Pulmonary artery endothelial cell (primary cell): Measurements from ENCODE around the gene ITGBL1. TPM values are rescaled to one million over a fixed set of nuclear protein-coding genes. Genes with fewer than 3 reads are reported as not detected.

Experiments used
- DNase-seq: peaks from one replicate; pipeline ENCODE4 v3.0.0-alpha.2; 2011; ENCODE audit warnings: low read depth, low spot score
- total RNA-seq: library from RNA; depleted of rRNA; stranded (reverse); fragments of >200 nt; gene quantifications from 2 replicates; pipeline ENCODE4 v1.2.3, GENCODE V29; 2014

The ITGBL1 gene
- total RNA-seq, 1 donor from 2014 or later: 44.3 TPM

DNA sequence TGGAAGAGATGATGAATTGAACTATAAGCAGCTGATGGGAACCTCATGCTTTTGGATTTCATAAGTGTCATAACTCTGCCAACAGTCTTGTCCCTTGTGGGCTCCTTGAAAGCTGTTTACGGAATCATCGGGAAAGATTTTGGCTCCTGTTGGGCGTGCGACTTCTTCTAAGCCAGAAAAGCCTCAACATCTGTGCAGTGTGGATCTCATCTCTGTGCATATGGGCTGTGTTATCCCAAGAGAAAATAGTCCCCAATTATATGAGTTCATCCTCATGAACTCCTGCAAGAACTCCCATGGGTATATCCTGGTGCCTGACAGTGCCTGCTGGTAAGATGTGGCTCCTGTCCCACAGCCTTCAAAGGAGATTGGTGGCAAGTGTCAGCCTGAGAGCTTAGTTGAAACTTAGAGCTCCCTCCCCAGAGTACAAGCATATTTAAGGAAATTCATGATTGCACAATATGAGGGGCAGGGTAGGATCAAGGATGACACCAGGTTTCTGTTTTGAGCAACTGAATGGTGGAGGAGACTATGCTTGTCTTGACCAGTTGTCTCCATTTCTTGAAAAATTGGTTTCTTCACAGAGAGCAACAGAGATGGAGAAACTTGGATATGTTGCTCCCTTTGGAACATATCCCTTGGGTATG, 243.5 kb downstream of the ITGBL1 start:
- no peak for DNase-seq

DNA sequence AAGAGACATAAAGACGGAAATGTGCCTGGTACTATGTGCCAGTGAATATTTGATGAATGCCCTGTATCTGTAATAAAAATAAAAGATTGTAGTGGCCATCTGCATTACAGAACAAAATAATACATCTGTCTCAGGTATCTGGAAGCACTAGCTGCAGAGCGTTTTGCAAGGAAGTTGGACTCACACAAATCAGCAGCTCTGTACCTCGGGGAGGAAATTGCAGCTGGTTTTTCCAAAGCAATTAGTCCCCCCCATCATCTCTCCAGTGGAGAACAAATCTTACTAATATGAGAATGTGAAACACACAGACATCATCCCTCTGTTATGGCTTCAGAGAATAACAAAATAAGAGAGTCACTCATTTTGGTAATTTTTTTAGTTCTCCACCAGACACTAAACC, 245.3 kb downstream of the ITGBL1 start:
- DNase-seq: no peak

DNA sequence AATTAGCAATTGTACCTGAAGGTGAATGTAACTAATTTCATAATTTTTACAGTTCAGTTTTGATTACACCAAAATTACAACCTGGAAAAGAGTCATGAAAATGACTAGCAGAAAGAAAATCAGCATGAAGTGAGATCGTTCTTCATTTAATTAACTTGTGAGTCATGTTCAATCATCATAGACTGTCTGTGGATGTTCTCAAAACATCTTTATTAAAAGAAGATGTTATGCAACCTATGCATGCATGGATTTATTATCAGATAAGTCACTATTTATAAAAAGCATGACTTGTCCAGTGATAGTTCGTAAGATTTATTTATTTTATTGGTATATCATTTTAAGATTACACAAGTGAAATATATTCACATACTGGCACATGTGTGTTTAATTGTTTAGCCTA, 245.9 kb downstream of the ITGBL1 start:
- DNase-seq: no peak

DNA sequence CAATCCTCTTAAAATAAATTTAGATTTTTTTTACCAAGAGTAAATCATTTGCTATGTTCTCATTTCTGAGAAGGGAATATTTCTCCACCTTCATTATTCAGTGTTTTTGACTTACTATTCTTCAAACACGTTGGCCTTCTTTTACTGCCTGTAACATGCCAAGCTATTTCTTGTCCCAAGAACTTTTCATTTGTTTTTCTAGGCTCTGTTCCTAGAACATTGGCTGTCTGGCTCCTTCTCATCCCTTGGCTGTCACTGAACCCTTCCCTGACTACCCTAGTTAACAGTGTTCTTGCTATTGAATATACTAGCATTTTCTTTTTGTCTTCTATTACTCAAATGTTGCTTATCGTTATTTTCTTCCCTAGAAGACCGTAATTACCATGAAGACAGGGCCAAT, 248.1 kb downstream of the ITGBL1 start:
- DNase-seq: no peak

DNA sequence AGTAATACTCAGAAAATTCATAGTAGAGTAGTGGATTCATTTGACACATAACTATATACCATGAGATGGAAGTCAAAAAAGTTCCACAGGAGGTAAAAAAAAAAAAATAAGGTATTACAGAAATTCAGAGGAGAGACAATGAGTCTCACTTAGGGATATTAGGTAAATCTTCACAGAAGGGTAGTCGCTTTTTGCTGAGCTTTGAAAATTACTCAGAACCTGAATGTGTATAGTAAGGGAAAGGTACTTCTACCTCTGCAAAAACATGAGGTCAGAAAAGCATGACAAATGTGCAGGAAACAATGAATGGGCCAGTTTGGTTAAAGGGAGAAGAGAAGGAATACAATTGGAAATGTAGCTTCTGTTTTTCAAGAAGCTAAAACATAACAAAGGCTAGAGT, 250.6 kb downstream of the ITGBL1 start:
- DNase-seq: no peak

DNA sequence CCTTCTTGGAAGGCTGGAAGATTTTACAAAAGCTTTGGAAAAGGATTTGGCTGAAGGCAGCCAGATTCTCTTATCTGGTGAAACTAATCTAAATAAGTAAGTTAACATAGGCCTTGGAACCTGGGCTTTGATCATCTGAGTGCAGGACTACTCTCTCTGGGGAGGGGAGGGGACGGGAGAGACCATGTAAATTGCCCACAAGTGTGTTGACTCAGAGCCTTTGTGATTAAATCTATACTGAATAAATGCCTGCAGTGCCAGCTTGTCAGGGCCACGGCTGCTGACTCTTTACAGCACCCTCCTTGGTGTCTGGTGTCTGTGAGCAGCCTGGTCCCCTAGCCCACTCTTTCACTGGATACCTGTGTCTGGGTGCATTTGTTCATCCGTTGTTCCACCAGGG, 251.4 kb downstream of the ITGBL1 start:
- no peak for DNase-seq

DNA sequence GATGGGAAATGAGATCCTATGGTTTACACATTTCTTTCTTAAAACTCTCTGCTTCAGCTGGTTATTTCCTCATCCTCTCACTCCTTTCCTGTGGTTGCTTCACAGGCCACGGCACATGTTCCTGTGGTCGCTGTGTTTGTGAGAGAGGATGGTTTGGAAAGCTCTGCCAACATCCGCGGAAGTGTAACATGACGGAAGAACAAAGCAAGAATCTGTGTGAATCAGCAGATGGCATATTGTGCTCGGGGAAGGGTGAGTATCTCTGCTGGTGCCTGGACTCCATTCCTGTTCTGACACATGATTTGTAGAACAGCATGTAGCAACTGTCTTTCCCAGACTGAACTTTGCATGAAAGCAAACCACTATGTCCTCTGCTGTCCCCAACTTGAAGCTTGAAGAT, 254.2 kb downstream of the ITGBL1 start:
- DNase-seq: no peak

DNA sequence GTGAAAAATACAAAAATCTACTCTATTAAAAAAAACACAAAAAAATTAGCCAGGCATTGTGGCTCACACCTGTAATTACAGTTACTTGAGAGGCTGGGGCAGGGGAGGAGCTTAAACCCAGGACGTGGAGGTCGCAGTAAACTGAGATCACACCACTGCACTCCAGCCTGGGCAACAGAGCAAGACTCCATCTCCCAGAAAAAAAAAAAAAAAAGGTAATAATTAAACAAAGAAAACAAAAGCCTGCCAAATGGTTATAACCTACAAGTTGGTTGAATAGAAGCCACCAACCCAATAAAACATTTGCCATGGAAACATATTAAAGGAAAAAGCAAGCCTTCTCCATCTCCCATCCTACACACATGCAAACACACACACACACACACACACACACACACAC, 255.2 kb downstream of the ITGBL1 start:
- DNase-seq: no peak

DNA sequence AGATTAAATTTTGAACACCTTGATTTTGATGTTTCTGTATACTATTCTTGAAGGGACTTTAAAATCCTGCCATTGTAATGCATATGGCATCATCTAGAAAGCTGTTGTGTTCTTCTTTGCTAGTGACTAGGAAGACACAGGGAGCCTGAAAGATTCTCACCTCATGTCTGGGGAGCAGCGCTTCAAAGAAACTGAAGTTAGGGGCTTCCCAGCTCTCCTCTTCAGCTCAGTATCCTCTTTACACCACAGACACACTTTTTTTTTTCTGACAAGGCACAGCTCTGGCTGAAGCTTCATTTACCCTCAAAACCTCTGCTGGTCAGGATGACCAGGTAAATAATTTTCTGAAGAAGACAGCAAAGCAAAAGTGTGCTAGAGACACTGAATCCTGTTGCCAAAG, 255.6 kb downstream of the ITGBL1 start:
- no peak for DNase-seq

DNA sequence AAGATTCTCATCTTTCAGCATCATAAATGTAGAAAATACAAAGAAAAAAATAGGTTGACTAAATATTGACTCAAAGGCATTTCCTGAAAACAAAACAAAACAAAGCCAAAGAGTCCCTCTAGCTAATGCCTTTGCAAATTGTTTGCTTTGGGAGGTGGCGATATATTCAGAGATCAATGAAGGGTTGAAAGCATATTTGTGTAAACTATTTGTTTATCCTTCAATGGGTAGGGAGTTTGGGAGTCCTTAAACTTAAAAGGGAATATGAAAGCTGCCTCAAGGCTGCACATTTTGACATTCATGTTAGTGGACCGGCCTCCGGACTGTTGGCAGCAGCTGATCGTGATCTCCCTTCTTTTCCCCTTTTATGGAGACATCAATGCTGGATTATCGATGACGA, 257.5 kb downstream of the ITGBL1 start:
- no peak for DNase-seq

DNA sequence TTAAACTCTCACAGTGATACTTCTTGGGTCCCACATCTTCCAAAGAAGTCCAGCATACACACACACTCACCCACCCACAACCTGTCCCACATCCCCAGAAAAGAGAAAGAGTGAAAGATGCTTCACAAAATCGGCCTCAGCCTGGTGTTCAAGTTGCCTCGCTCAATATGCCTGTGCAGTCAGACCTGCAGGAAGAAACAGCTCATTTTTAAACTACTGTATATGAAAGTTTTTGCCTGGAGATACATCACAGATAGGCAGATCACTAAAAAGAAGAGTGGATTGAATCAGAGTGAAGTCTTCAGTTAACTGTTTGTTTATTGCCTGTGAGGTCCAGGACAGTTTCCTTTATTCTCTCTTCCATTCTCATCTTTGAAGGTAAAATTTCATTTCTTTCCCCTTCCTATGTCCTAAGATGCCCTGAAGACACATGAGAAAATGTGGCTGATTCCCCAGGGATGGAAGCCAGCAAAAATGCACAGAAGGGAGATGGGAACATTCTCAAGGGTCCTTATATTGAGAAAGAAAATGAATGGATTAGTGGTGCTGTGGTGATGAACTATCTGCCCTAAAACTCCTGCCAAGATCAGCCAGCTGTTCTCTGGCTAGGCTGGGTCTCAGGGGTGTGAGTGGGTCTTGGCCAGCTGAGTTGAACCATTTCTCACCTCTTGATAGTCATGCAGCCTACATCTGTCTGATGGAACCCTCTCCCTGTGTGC, 259.0 kb downstream of the ITGBL1 start:
- DNase-seq: no peak

DNA sequence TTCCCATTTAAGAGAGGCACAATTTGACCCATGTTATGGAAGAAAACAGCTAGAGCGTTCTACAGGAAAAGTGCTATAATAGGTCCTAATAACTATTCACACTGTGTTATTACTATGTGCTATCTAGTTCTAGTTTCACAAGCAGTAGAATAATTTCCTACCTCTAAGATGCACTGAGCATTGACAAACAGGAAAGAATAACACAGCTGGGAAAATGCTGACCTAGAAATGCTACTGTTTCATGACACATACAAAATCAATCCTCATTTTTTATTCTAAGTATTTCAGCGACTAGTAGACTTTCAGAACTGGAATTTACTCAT, 259.5 kb downstream of the ITGBL1 start:
- no peak for DNase-seq

DNA sequence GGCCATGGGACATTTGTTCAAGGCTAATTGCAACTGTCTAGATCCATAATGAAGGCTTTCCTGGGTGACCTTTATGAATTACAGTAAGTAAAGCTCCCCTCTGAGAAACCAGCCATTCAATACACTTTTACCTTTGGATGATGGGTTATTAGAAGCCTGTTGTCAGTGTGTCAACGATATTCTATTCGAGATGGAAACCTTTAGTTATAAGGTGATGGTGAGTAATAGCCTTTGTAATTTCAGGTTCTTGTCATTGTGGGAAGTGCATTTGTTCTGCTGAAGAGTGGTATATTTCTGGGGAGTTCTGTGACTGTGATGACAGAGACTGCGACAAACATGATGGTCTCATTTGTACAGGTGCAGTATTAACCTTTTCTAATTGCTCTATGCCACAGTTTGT, 261.7 kb downstream of the ITGBL1 start:
- DNase-seq: no peak

DNA sequence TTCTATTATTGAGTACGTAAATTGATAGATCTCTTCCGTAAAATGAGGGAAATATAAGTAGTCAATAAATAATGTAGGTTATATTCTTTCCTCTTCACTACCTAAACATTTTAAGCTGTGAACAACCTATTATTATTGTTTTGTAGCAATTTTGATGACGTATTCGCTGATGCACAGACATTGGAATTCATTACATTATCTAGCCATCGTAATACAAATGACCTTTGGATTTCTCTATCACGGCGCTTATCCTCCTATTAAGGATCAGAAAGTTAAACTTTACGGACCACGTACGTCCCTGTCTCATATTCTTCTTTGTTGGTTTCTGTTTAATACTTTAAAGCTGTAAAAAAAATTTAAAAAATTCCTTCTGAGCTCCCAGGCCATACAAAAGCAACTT, 264.9 kb downstream of the ITGBL1 start:
- no peak for DNase-seq

DNA sequence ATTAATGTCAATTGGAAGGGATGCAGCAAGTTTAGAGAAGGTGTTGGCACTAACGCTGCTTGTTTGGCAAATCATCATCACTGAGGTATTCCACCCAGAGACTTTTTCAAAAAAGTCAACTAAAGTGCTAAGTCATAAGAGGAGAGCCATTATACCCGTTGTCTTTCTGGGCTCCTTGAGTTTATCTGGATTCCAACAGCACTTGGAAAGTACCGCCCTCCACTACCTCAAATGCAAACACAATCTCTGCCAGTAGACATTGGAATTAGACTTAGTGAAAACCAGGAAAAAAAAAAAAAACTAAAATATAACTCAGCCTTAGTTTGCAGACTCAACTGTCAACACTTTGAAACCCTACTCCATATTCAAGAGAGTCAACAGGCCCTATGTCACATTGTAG, 266.0 kb downstream of the ITGBL1 start:
- DNase-seq: no peak

DNA sequence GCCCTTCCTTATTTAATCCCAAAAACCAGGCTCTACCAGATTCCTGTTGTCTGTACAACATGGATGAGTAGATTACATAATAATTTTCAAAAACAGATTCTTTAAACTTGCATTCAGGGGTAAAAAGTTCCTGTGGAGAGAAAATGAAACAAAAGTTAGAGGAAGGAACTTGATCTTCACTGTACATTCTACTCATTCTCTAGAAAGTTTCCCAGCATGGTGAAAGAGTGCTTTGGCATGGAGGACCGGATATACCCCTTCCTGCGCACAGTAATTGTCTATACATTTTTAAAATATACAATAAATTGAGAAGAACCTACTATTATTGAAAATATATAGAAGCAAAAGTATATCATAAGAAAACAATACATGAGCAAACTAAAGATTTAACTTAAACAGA, 274.2 kb downstream of the ITGBL1 start:
- DNase-seq: no peak

DNA sequence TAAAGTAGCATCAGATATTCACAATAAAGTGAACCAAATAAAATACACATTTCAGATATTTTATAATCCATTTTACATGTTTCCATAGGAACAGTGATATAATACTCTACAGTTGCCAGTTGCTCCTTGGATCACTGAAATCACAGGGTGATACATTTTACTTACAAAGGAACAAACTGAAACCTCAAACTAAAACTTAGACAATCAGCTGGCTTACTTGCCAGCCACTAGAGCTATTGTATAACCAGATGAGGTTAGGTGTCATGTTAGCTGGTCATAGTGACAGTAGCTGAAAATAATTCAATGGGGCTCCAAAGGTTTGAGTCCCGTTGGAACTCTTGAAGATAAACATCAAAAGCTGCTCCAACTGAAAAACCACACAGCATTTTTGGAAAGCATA, 274.6 kb downstream of the ITGBL1 start:
- no peak for DNase-seq

DNA sequence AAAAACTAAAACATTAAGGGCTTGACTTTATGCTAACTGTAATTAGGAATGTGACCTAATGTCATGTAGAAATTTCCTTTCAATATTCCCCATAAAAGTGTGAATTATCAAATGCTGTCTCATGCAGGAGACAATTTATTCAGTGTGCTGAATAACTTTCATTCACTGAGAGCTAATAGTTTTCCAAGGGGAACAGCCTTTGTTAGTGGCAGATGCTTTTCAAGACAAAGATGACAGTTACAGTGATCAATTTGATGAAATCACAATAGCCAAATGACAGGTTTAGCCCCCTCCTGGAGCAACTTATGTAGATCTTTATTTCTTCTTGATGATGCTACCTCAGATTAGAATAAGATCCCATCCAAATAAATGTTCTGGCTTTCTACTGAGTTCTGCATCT, 275.5 kb downstream of the ITGBL1 start:
- DNase-seq: no peak

DNA sequence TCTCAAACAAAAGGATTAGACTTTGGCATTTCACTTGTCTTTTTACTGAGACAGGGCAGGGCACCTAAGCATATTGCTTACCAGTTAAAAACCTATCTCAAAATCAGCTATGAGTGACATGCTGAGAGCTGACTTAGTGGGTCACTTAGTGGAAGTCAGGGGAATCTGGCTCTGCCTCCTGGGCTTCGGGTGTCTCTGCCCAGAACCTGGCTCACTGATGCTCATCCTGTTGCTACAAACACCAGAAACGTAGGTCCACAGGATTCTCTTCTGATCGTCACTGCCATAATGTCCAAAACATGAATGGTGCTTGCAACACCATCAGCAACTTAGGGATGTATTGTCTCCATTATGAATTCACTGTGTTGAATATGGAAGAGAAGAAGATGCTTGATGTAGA, 276.1 kb downstream of the ITGBL1 start:
- no peak for DNase-seq

DNA sequence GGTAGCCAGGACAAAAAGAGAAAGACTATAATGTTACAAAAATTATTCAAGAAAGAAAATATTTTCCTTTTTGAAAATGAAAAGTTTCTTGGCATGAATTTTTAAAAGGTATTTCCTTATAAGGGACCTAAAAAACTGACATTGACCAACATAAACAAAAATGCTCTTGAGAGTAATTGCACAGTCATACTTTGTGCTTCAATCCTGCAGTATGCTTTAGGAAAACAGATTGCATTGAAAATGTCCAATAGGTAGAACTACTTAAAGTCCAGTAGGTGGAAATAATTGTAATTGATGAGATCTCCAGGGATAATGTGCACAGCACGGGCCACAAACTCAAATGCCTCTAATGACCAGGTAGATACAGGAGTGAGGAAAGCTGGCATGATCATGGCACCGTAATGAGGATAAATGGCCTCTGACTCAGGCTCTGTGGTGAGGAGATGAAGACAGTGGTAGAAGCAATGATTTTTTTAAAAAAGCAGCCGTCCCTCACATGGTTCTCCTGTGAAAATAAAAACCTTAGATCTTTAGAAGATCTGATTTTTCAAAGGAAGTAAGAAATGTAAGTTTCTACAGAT, 278.0 kb downstream of the ITGBL1 start:
- DNase-seq: no peak

DNA sequence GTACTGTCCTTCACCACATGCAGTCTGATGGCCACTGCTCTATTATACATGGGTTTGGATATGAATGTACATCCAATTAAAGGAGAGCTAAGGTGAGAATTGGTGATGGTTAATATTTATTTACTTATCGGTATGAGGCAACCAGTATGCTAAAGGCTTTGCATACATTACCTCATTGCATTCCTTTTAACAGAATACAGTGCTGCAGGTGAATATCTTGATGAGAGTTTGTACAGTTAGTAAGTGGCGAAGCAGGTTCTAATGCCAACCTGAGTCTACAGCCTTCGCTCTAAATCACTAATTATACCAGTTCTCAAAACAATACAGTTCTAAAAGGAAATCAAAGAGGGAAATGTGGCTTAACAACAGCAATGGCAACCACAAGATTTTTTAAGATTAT, 284.1 kb downstream of the ITGBL1 start:
- no peak for DNase-seq

DNA sequence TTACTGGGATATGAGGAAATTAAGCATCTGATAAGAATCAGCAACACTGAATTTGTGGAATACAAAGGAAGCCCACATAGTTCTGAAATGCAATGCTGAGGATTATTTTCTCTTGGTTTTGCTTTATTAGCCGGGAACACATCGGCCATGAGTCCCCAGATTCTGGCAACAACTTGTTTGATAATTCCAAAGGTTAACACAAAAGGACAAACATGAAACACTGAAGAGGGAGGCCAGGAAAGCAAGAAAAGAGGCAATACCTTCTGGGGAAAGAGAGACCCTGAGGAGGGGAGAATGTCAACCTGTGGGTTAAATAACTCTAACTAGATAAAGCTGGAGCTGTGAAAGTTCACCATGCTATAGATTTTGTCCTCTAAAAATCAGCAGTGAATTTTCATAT, 285.9 kb downstream of the ITGBL1 start:
- no peak for DNase-seq
